AG09319 (cell line): Measurements from ENCODE around the gene WWTR1.

ENCODE experiments used
- DNase-seq: peaks from one replicate; pipeline ENCODE4 v3.0.0-alpha.2; 2010; ENCODE audit warnings: low read depth; ENCODE audit errors: extremely low read depth
- CTCF ChIP-seq: IDR thresholded peaks from 2 replicates; pipeline ENCODE4 v1.5.1; 2011; ENCODE audit warnings: low read depth, mild to moderate bottlenecking, inconsistent platforms, low read length, moderate library complexity

Gene WWTR1

GRCh38 chr3:149662240-149662887 is 4.5 kb upstream of the WWTR1 start:
- TF ChIP-seq CTCF, result no peak
- DNase-seq, result no peak

GRCh38 chr3:149660462-149660861 is 2.6 kb upstream of the WWTR1 start:
- TF ChIP-seq CTCF, result no peak
- no peak for DNase-seq

DNA sequence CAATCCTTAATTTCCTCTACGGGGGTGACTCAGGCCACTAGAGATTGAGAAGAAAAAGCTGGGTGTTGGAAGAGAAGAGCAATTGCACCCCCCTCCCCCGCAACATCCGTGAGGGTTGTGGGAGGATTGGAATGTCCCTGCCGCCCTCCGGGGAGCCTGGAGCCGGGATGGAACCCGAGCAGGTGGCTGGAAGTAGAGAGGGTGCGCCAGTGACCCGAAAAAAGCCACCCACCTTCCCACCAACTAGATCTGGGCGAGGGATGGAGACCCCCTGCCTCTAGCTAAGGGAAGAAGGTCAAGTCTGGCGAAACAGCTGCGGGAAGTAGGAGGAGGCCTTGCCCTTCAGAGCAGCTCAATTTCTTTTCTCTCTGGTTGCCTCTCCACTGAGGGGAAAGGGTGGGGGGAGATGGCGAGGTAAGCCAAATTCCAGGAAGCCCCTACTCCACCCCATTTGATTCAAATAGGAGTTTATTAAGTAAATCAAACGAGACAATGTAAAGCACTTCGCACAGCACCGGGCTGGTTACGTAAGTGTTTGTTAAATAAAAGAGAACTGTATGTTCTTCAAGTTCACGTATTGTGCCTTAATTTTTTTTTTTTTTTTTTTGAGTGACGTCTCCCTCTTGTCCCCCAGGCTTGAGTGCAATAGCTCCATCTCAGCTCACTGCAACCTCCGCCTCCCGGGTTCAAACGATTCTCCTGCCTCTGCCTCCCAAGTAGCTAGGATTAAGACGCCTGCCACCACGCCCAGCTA is 1.1 kb upstream of the WWTR1 start:
- DNase-seq, result no peak
- TF ChIP-seq CTCF, result no peak

- DNase-seq, result no peak
- no peak for TF ChIP-seq CTCF
Measured at GRCh38 chr3:149657321-149657925, 402 bp downstream of the WWTR1 start.

DNA sequence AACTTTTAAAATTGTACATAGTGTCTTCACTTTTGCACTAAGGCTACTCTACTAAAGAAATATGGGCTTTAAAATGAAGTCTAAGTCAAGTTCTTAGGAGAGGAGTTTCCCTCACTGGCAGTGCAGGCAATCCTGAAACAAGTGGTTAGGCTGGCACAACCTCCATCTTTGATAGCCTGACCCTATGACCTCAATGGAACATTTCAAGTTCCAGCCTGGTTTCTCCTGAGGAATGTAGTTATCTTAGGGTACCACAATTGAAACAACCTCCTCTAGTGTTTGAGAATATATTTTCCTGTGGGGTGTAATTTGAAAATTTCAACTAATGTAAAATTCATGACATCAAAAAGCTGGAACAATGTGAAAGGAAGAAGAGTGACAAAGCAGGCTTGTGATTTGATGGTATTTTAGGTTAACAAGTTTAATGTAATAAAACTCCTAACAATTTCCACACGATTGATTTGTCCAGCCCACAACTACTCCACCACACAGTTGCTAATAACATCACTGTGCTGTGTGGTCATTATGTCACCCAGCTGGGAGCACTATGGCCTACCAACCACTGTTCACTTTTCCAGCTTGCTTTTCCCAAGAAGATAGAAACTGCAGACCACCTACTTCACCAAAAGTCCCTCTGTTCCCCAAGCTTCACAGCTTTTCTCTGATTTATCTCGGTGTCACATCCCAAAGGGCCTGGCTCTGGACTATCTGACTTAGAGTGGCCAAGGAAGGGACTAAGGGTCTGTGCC is 1.8 kb downstream of the WWTR1 start:
- no peak for DNase-seq
- TF ChIP-seq CTCF, result no peak

DNA sequence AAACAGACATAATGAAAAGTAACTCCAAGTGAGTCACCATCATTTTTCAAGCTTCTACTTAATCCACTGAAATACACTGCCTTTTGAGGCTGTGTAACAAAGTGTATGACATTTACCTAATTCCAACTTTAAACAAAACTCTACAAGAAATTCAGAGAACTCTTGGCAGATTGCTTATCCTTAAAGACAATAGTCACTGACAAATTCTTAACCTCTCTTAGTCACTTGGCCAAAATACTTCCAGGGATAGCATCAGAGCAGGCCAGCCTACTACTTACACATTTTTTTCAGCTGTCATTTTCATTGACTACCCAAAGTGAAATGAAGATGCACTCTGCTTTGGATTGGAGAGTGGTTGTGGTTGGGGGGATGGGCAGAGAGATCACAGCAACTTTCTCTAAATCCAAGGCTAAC is 3.6 kb downstream of the WWTR1 start:
- TF ChIP-seq CTCF, result no peak
- DNase-seq, result no peak
